GM18526 (cell line): ENCODE data around the gene CRACDL.

ENCODE experiments used
- POLR2A ChIP-seq: IDR thresholded peaks from 3 replicates; pipeline ENCODE4 v1.6.1; 2011; ENCODE audit not compliant: insufficient read length; ENCODE audit errors: extremely low read depth

CRACDL gene

GRCh38 chr2:98772536-98772935, 163.5 kb downstream of the CRACDL start:
- TF ChIP-seq POLR2A: no peak

GRCh38 chr2:98771721-98772524, 164.1 kb downstream of the CRACDL start:
- TF ChIP-seq POLR2A: no peak

- TF ChIP-seq POLR2A: no peak
Measured at GRCh38 chr2:98771264-98771663, 164.8 kb downstream of the CRACDL start.

GRCh38 chr2:98769784-98770183, 166.2 kb downstream of the CRACDL start:
- TF ChIP-seq POLR2A: no peak

GRCh38 chr2:98769114-98769476, 166.9 kb downstream of the CRACDL start:
- TF ChIP-seq POLR2A: no peak

DNA sequence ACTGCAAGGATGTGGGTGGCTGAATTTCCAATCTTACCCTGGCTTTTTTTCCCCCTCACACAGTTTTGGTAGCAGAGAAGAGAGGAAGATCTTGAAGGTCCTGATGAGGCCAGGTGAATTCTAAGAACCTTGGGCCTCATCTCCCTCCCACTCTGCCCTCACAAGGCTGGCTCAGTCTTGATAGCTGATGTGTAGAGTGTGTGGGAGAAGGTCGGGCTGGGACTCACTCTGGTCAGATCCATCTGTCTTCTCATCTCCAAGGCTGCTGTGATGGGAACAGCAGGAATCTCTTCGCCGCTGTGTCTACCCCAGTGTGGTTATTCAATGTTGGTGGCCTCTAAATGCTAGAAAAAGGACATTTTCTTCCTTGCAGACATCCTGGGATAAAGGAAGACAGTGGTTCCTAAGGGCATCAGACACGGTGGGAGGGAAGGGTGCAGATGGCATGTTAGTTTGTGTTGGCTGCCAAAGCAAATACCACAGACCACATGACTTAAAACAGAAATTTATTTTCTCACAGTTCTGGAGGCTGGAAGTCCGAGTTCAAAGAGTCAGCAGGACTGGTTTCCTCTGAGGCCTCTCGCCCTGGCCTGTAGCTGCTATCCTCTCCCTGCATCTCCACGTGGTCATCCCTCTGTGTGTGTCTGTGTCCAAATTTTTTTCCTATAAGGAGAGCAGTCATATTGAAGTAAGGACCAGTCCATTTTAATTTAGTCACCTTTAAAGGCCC, 167.5 kb downstream of the CRACDL start:
- TF ChIP-seq POLR2A: no peak

DNA sequence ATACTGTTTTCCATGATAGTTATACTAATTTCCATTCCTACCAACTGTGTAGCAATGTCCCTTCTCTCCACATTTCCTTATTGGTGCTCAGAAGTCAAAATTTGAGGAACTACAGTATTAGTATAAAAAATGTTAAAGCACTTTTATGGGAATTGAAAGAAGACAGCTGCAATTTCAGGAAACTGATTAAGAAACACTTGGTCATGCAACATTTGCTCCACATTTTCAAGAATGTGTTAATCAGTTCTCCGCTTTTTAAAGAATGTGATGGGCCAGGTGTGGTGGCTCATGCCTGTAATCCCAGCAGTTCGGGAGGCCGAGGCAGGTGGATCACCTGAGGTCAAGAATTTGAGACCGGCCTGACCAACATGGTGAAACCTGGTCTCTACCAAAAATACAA, 171.5 kb downstream of the CRACDL start:
- no peak for TF ChIP-seq POLR2A

DNA sequence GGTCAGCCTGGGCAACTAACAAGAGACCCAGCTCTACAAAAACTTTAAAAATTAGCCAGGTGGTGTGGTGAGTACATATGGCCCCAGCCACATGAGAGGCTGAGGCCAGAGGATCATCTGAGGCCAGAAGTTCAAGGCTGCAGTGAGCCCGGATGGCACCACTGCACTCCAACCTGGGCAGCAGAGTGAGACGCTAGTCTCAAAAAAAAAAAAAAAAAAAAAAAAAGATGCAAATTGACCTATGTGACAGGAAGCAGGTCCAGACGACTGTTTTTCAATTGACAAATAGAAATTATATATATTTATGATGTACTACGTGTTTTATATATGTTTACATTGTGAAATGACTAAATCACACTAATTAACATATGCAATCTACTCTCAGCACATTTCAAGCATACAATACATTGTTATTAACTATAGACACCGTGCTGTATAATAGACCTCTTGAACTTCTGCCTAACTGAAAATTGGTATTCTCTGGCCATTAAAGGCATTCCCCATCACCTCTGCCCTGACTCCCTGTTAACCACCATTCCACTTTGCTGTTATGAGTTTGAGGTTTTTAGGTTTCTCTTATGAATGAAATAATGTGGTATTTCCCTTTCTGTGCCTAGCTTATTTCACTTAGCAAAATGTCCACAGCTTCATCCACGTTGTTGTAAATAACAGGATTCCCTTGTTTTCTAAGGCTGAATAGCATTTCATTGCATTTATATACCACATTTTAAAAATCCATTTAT, 172.6 kb downstream of the CRACDL start:
- TF ChIP-seq POLR2A: no peak

DNA sequence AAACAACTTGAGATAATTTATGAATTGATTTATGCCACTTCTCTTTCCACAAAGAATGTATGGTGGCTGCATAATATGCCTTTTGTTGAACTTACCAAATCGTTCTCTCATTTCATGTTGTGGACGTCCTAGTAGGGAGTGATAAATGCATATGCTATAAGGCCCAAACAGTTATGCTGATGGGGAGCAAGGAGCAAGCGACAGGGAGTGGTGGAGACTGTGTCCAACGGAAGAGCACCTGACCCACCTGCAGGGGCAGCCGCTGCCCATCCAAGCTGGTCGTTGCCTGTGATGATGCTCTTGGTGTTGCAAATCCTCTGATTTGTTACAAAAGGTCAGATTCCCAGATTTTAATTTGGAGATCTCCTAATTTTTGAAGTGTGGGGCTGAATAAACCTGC, 174.1 kb downstream of the CRACDL start:
- TF ChIP-seq POLR2A: no peak

DNA sequence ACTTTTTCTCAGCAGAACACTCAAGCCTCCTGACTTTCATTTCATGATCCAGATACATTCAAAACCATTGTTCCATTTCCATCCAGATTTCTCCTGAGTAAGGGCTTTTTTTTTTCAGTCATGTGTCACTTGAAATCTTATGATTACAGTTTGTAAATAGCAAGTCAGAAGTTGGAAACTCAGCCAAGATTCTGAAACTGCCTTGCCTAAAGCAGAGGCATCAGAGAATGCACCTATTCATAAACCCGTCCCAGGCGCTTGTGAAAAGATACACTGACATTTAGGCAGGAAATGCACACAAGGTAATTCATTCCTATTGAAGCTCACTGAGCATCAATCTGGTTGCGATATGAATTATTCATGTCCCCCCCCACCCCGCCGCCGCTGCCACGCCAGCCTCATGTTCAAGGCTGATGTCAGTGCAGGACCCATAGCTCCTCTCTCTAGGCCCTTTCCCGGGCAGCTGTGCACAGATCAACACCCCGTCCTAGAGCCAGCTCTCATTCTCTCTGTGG, 174.7 kb downstream of the CRACDL start:
- TF ChIP-seq POLR2A: no peak

DNA sequence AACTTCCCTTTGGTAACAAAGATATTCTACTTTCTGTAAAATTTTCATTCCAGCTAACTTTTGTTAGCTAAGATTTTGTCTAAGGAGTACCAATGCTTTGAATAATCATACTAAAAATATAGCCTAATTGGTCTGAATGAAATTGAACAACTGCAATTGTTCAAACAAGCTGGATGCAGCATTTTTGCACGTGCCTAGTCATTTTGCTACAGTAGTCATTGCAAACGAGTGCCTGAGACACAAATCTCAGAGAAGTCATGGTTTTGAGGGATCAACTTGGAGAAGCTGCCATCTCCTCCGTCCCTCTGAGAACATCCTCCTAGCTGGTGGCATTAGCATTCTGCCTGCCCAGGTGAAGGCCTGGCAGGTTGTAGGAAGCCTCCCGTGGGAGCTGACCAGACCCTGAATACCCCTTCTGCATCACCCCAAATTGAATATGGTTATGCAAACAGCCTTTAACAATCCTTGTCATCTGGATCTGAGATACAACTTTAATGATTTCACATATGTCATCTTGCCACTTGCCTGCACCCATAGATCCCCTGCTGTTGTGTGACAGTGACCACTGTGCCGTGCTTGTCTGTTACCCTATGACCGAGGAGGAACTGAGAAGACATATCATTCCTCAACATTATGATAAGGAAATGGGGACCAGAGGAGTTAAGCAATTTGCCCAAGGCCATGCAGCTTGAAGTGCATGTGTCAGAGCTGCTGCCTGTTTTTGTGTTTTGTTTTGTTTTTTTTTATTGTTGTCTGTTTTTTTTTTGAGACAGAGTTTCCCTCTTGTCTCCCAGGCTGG, 176.0 kb downstream of the CRACDL start:
- TF ChIP-seq POLR2A: no peak

GRCh38 chr2:98759338-98759737, 176.7 kb downstream of the CRACDL start:
- no peak for TF ChIP-seq POLR2A

DNA sequence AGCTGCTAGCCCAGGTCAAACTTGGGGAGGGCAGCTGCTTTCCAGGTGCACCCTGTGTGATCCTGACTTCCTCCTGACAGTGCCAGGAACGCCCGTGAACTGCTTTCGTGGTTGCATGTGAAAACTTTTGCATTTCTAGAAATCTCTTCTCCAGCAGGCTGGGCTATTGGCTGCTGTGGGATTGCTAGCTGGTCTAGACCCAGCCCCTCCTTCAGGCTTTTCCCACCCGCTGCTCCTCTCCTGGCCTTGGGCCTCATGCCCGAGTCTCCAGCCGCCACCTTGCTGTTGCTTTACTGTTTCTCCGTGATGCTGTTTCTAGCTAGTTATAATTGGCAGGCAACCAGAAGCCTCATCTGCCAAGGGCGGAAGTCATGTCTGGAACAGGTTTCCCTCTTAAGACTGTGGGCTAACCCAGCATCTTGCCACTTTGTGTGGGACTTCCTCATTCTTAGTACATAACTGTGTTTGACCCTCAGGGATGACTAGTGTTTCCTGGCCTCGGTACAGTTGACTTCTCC, 178.1 kb downstream of the CRACDL start:
- no peak for TF ChIP-seq POLR2A

GRCh38 chr2:98753801-98754200, 182.2 kb downstream of the CRACDL start:
- no peak for TF ChIP-seq POLR2A

DNA sequence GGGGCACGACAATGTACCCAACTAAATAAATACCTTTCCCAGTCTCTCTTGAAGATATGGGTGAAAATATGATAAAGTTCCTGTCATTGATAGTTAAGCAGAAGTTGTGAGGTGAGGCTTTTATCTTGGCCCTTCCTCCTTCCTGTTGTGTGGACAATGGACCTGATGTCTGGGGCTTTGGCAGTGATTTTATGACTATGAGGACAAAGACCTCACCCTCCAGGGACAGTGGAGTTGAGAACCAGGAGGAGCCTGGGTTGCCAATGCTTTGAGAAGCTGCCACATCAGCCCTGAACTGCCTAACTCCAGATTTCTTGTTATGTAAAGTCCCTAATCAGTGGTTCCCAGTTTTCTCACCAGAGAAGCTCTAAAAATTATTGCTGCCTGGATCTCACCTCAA, 184.3 kb downstream of the CRACDL start:
- TF ChIP-seq POLR2A: no peak
